Activated T-cell treated with anti-CD3 and anti-CD28 coated beads, Interleukin-2, amount 50 U/mL, for 72 hours (primary cell): ENCODE measurements around the gene SMG5. TPM values are rescaled to one million over a fixed set of nuclear protein-coding genes. Genes with fewer than 3 reads are reported as not detected.
A peak's percentile ranks its signal among the peaks of the same experiment; 100 is the strongest.

ENCODE experiments used
- ATAC-seq, 2 donors: fragments of 150-1000 bp; cut with Tn5 transposase; replicated peaks in 1 of 2; 2 replicates each; pipeline ENCODE4 v1.10.0; 2021; ENCODE audit warnings: moderate library complexity in 2 of 2, mild to moderate bottlenecking in 1 of 2
- DNase-seq, 2 donors: peaks; one replicate each; pipeline ENCODE4 v3.0.0; 2021 to 2022; ENCODE audit warnings: mixed read lengths in 1 of 2
- H3K27ac Mint-ChIP-seq: one replicate; pipeline ENCODE4 v1.8.0; 2022; ENCODE audit warnings: mild to moderate bottlenecking, moderate library complexity, mixed read lengths
- H3K27me3 Mint-ChIP-seq: one replicate; pipeline ENCODE4 v1.8.0; 2022; ENCODE audit warnings: low read depth, mixed read lengths
- H3K36me3 Mint-ChIP-seq, 2 donors: one replicate each; pipeline ENCODE4 v1.8.0; 2022; ENCODE audit warnings: mixed read lengths in 2 of 2, mild to moderate bottlenecking in 1 of 2; ENCODE audit not compliant: insufficient read depth in 2 of 2
- H3K4me1 Mint-ChIP-seq: one replicate; pipeline ENCODE4 v1.8.0; 2022; ENCODE audit warnings: low read depth, mixed read lengths
- H3K4me3 Mint-ChIP-seq, 2 donors: one replicate each; pipeline ENCODE4 v1.8.0; 2022; ENCODE audit warnings: mild to moderate bottlenecking in 2 of 2, mixed read lengths in 2 of 2, moderate library complexity in 2 of 2
- H3K9me3 Mint-ChIP-seq, 2 donors: one replicate each; pipeline ENCODE4 v1.8.0; 2022; ENCODE audit warnings: mixed read lengths in 2 of 2
- total RNA-seq, 2 donors: library from RNA; stranded (reverse); gene quantifications; one replicate each; pipeline ENCODE4 v1.2.3, GENCODE V29; 2022

The SMG5 gene
- total RNA-seq, 2 donors from 2014 or later: 77.0 to 79.7 TPM

GRCh38 chr1:156268336-156268735 is 14.3 kb downstream of the SMG5 start:
- H3K27me3 Mint-ChIP-seq: no peaks in the 10 kb centered on the region
- DNase-seq (no peak), ATAC-seq (no peak)
- peaks cover 19 to 44% of the 10 kb centered on the region in 2 donors for H3K36me3 Mint-ChIP-seq
- no peak overlapping the region for H3K27ac Mint-ChIP-seq
- no peaks in the 10 kb centered on the region for H3K4me1 Mint-ChIP-seq
- H3K9me3 Mint-ChIP-seq: no peaks in the 10 kb centered on the region
- no peak overlapping the region for H3K4me3 Mint-ChIP-seq

- no peaks in the 10 kb centered on the region for H3K9me3 Mint-ChIP-seq
- ATAC-seq: no peak
- no peak overlapping the region for H3K4me3 Mint-ChIP-seq
- no peak overlapping the region for H3K27ac Mint-ChIP-seq
- H3K4me1 Mint-ChIP-seq: no peaks in the 10 kb centered on the region
- no peak for DNase-seq
- peaks cover 17 to 43% of the 10 kb centered on the region in 2 donors for H3K36me3 Mint-ChIP-seq
- no peaks in the 10 kb centered on the region for H3K27me3 Mint-ChIP-seq
These were observed 16.6 kb downstream of the SMG5 start for GRCh38 chr1:156266051-156266450.

- Mint-ChIP-seq H3K4me3 (no peak overlapping the region), H3K27ac (no peak overlapping the region), H3K9me3 (no peaks in the 10 kb centered on the region), H3K36me3 (peaks cover 22 to 51% of the 10 kb centered on the region in 2 donors), H3K4me1 (no peaks in the 10 kb centered on the region), H3K27me3 (no peaks in the 10 kb centered on the region)
- DNase-seq (no peak), ATAC-seq (no peak)
These were observed 19.4 kb downstream of the SMG5 start for GRCh38 chr1:156263288-156263655.

- Mint-ChIP-seq H3K4me3 (no peak overlapping the region), H3K4me1 (no peaks in the 10 kb centered on the region), H3K9me3 (no peaks in the 10 kb centered on the region), H3K36me3 (peaks cover 22 to 53% of the 10 kb centered on the region in 2 donors), H3K27ac (peak overlapping the region; percentile 3), H3K27me3 (no peaks in the 10 kb centered on the region)
- ATAC-seq (peak; percentile 72 to 74), DNase-seq (no peak)
These were observed 20.0 kb downstream of the SMG5 start for GRCh38 chr1:156262461-156263287.

GRCh38 chr1:156260896-156261295 is 21.7 kb downstream of the SMG5 start:
- Mint-ChIP-seq H3K27ac (no peak overlapping the region), H3K9me3 (no peaks in the 10 kb centered on the region), H3K36me3 (peaks cover 17 to 39% of the 10 kb centered on the region in 2 donors), H3K4me1 (no peaks in the 10 kb centered on the region), H3K27me3 (no peaks in the 10 kb centered on the region), H3K4me3 (no peak overlapping the region)
- no peak for DNase-seq
- ATAC-seq: no peak

- peak overlapping the region; percentile 44 for H3K27ac Mint-ChIP-seq
- H3K36me3 Mint-ChIP-seq: peaks cover 14 to 31% of the 10 kb centered on the region in 2 donors
- no peak for ATAC-seq
- no peaks in the 10 kb centered on the region for H3K27me3 Mint-ChIP-seq
- DNase-seq: no peak
- no peak overlapping the region for H3K4me3 Mint-ChIP-seq
- no peaks in the 10 kb centered on the region for H3K9me3 Mint-ChIP-seq
- no peaks in the 10 kb centered on the region for H3K4me1 Mint-ChIP-seq
These were observed 22.8 kb downstream of the SMG5 start for GRCh38 chr1:156259805-156260204.

- DNase-seq (no peak), ATAC-seq (no peak)
- Mint-ChIP-seq H3K27ac (no peak overlapping the region), H3K4me1 (no peaks in the 10 kb centered on the region), H3K4me3 (no peak overlapping the region), H3K36me3 (peaks cover 10 to 32% of the 10 kb centered on the region in 2 donors), H3K9me3 (no peaks in the 10 kb centered on the region), H3K27me3 (no peaks in the 10 kb centered on the region)
These were observed 23.8 kb downstream of the SMG5 start for GRCh38 chr1:156258859-156259258.

- ATAC-seq (no peak), DNase-seq (no peak)
- H3K27ac Mint-ChIP-seq: no peak overlapping the region
- H3K4me1 Mint-ChIP-seq: no peaks in the 10 kb centered on the region
- no peaks in the 10 kb centered on the region for H3K9me3 Mint-ChIP-seq
- H3K4me3 Mint-ChIP-seq: no peak overlapping the region
- H3K36me3 Mint-ChIP-seq: peaks cover 8 to 30% of the 10 kb centered on the region in 2 donors
- no peaks in the 10 kb centered on the region for H3K27me3 Mint-ChIP-seq
These were observed 24.9 kb downstream of the SMG5 start for GRCh38 chr1:156257711-156258110.

- Mint-ChIP-seq H3K27me3 (no peaks in the 10 kb centered on the region), H3K36me3 (peaks cover 3 to 19% of the 10 kb centered on the region in 2 donors), H3K4me1 (no peaks in the 10 kb centered on the region), H3K9me3 (no peaks in the 10 kb centered on the region), H3K27ac (peak overlapping the region; percentile 6), H3K4me3 (no peak overlapping the region)
- ATAC-seq: no peak
- no peak for DNase-seq
These were observed 29.0 kb downstream of the SMG5 start for GRCh38 chr1:156253634-156254033.

GRCh38 chr1:156251527-156251926 is 31.1 kb downstream of the SMG5 start:
- H3K27me3 Mint-ChIP-seq: no peaks in the 10 kb centered on the region
- ATAC-seq: no peak
- peaks cover 3 to 17% of the 10 kb centered on the region in 2 donors for H3K36me3 Mint-ChIP-seq
- DNase-seq: no peak
- H3K4me1 Mint-ChIP-seq: no peaks in the 10 kb centered on the region
- H3K4me3 Mint-ChIP-seq: no peak overlapping the region
- H3K27ac Mint-ChIP-seq: no peak overlapping the region
- no peaks in the 10 kb centered on the region for H3K9me3 Mint-ChIP-seq

GRCh38 chr1:156249593-156249992 is 33.0 kb downstream of the SMG5 start:
- no peaks in the 10 kb centered on the region for H3K9me3 Mint-ChIP-seq
- DNase-seq (no peak), ATAC-seq (no peak)
- peaks cover 0 to 16% of the 10 kb centered on the region in 2 donors for H3K36me3 Mint-ChIP-seq
- no peak overlapping the region for H3K27ac Mint-ChIP-seq
- peaks cover 15% of the 10 kb centered on the region for H3K4me1 Mint-ChIP-seq
- H3K27me3 Mint-ChIP-seq: peaks cover 8% of the 10 kb centered on the region
- no peak overlapping the region for H3K4me3 Mint-ChIP-seq

- ATAC-seq (no peak), DNase-seq (no peak)
- Mint-ChIP-seq H3K27ac (no peak overlapping the region), H3K4me3 (no peak overlapping the region), H3K36me3 (peaks cover 0 to 10% of the 10 kb centered on the region in 2 donors), H3K27me3 (peaks cover 8% of the 10 kb centered on the region), H3K9me3 (no peaks in the 10 kb centered on the region), H3K4me1 (peaks cover 21% of the 10 kb centered on the region)
These were observed 34.3 kb downstream of the SMG5 start for GRCh38 chr1:156248323-156248683.

- DNase-seq (no peak), ATAC-seq (no peak)
- Mint-ChIP-seq H3K4me3 (no peak within 1 kb of the TSS), H3K27ac (no peak within 1 kb of the TSS), H3K27me3 (peaks cover 8% of the 10 kb centered on the region), H3K4me1 (peaks cover 21% of the 10 kb centered on the region), H3K9me3 (no peaks in the 10 kb centered on the region), H3K36me3 (peaks cover 0 to 6% of the 10 kb centered on the region in 2 donors)
These were observed 34.9 kb downstream of the SMG5 start, which contains the start of gene PAQR6 for GRCh38 chr1:156247460-156248322. Gene PAQR6, minus strand, starts transcription at chr1:156248056. Its CDS starts 1,325 bp downstream, at chr1:156246731.
